SKM-1 (cell line): ENCODE data around the gene CHD3.

ENCODE experiments used
- DNase-seq: peaks from one replicate; lab custom pipeline; 2025; ENCODE audit not compliant: unreplicated experiment; lab: John Stamatoyannopoulos, UW

The CHD3 gene

DNA sequence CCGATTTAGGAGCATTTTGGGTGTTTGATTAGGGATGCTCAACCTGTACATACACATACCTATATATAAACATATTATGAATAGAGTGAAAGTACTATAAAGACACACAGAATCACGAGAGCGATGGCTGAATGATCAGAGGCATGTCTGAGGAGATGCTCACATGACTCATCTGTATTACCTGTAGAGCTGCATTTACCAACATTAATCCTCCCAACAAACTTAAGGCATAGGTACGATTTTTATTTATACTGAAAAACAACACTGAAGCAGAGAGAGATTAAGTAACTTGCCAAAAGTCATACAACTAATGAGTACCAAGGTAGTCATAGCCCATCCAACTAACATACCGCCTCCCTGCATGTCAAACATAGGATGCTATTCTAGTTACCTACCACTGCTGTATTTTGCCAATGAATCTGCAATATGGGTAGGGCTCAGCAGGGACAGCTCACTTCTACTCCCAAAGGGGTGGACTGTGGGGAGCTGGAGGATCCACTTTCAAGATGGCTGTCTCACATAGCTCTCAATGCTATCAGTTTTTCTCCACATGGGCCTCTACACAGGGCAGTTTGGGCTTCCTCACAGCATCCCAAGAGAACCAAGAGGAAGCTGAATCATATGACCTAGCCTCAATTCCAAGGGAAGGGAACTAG, 23.5 kb upstream of the CHD3 start:
- DNase-seq = no peak

DNA sequence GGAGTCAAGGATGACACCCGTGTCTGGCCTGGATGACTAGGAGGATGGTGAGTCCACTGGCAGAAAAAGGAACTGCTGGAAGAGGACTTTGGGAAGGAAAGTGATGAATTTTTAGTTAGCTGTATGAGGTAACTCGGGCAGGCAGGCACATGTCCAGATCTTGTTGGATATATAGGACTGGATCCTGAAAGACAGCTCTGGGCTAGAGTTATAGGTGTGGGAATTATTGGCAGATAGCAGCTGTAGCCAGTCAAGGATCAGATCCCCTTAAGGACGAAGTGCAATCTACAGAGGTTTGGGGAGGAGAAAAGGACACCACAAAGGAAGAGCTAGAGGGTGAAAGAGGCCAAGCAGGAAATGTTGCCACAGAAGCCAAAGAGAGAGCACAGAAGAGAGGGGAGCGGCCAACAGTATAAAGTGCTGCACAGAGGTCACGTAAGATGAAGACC, 20.7 kb upstream of the CHD3 start:
- DNase-seq = no peak

DNA sequence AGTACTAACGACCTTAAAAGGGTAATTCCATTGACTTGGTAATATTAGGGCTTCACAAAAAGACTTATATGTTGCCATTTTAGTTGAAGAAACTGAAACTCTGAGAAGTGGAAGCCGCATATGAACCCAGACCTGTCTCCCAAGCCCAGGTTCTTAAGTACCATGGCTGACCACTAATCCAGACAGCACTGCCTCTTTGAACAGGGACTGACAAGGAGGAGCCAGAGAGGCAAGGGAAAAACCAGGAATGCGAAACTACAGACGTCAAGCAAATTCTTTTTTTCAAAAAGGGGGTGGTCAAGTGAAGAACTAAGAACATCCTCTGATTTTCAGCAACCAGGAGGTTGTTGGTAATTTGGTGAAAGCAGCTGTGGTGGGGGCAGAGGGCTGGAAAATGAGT, 15.5 kb upstream of the CHD3 start:
- DNase-seq = no peak

DNA sequence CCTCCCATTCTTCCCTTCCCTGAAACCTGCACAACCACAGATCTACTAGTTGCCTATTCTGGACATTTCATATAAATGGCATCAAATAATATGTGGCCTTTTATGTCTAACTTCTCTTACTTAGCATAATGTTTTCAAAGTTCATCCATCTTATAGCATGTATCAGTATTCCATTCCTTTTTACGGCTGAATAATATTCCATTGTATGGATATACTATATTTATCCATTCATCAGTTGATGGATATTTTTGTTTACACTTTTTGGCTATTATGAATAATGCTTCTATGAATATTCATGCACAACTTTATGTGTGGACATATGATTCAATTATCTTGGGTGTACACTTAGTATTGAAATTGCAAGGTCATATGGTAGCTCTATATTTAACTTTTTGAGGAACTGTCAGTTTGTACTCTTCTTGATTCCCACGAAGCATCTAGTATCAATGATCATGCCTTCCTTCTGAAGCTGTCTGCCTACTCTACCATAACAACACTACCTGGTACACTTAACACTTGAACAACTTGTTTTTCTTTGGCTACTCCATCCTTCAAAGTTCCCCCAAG, 12.7 kb upstream of the CHD3 start:
- no peak for DNase-seq

DNA sequence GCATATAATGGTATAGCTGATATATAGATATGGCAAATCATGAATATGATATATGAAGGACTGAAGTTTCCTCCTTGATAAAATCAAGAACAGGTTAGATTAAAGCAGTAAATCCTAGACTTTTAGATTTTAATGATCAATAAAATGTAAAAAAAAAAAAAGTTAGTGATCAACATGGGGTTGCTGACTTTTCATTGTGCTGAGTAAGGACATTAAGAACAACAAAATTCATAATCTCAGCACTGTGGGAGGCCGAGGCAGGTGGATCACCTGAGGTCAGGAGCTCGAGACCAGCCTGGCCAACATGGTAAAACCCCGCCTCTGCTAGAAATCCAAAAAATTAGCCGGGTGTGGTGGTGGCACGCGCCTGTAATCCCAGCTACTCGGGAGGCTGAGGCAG, 10.4 kb upstream of the CHD3 start:
- DNase-seq = no peak

DNA sequence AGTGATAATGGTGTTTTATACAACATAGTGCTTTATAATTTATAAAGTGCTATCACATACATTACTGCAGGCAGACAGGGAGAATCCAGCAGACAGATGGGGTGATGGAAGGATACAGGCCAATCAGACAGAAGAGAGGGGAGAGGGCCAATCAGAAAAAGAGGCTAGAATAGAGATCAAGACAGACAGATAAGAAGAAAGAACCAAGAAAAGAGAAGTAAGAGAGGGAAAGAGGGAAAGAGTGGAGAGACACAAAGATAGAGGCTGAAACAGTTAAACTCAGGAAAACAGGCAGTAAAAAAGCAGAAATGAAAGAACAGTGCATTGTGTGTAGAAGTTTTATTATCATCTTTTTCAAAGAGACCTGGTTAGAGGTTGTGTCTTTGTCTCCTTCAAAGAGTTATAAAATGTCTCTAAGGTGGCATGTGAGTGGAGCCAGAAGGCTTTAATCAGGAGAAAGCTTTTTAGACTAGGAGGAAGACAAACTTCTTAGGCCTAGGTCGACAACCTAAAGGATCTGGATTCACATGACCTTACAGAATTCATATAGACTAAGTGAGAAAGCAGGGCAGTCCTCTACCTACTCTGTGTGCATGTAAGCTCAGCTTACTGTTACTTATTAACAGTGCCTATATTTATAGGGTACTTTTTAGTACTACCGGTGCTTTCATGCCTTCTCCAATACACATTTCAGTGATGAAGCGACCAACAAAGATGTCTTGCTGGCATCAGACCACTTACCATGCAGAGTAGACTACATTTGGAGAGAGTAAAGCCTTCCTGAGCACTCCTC, 8.3 kb upstream of the CHD3 start:
- no peak for DNase-seq

DNA sequence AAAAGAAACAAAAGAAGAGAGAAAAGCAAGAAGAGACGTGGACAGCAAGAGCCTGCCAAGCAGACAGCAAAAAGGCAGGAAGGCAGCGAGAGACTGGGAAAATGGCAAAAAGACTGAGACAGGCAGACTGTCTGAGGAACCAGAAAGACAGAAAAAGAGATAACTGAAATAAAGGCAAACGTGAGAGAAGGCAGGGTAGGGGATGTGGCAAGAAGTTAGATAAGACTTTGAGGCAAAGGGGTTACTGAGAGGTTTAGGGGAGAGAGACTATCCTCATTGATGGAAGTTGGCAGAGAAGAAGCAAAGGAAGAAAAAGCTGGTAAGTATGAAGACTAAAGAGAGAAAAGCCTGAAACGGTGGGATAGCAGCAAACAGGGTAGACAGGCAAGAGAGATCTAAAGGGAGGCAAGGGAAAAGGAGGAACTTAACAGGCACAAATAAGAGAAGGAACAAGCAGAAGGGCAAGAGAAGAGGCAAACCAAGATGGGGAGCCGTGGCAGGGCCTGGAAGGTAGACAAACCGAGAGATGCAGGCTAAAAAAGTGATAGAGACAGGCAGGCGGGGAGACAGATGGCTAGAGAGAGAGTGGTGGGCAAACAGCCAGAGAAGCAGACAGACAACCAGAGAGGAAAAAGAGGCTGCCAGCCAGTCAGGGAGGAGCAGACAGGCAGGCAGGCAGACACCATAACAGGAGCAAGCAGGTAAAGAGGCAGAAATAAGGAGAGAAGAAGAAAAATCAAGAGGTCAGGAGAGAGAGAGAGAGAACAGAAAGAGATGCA, 7.1 kb upstream of the CHD3 start:
- DNase-seq = no peak

DNA sequence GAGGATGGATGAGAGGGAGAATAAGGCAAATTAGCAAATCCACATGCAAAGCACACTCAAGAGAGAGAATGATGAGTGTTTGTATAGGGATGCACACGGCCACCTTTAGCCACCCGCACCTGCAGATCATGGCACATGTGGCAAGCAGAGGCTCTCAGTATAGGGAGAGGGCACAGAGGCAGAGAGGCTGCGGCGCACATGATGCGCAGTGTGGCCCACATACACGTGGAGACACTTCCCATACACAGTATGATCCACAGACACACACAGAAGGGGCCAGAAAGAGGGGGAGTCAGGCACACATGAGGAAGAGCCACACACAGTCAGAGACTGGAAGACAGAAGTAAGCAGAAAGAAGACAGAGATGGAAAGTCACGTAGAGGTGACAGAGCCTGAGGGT, 6.5 kb upstream of the CHD3 start:
- no peak for DNase-seq

DNA sequence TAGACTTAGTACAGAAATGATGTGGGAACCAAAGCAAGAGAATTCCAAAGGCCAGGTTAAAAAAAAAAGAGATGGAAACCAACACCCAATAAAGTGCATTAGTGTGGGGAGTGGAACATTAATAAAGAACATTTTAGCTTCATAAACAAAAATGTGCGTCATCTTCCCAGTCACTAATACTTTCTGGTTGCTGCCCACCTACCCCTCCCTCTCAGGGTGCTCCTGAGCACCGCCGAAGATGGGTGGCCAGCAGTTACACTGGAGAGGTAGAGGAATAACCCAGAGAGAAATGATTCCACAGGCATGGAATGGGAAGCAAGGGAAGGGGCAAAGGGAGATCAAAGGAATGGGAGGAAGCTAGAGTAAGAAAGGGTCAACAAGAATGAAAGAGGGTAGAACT, 6.0 kb upstream of the CHD3 start:
- no peak for DNase-seq

DNA sequence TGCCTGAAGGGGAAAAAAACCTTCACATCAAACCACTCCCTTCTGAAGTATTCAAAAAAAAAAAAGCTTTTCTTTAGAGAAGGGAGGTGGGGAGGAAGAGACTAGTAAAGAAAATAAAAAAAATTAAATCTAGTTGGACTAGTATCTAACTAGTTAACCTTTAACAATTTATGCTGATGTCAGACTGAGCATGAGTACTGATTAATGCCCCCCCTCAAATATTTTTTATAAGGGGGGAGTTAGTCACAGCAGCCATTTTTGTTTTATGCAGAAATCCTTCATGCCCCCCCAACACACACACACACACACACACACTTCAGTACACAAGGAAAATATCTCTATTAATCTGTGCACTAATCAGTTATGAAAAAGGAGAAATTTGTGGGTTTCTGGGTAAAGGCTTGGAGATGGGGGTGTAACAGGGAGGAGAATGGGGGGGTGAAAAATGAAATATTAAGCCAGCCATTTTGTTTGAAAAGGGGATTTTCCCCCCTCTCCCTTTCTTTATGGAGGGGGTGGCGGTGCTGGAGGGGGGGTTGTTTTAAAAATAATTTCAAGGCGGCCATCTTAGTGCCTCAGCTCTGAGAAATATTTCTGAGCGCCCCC, 4.7 kb upstream of the CHD3 start:
- no peak for DNase-seq

DNA sequence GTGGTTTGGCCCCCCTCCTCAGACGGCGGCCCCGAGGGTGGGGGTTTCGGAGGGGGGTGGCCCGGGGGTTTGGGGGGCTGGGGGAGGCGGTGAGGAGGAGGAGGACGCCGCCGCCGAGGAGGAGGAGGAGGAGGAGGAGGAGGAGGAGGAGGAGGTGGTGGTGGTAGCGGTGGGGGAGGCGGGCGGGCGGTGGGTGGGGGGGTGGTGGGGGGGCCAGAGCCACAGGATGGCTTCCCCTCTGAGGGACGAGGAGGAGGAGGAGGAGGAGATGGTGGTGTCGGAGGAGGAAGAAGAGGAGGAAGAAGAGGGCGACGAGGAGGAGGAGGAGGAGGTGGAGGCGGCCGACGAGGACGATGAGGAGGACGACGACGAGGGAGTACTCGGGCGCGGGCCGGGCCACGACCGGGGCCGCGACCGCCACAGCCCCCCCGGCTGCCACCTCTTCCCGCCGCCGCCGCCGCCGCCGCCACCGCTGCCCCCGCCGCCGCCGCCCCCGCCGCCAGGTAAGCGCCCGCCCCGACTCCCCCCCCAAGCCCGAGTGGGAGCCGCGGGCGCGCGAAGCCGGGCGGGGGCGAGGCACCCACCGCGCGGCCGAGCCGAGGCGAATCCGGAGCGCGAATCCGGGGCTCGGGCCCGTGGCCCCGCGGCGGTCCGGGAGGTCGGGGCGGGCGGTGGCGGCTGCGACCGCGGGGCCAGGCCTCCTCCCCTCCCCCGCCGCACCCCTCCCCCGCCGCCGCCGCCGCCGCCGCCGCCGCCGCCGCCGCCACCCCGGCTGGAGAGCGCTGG, 3.8 kb upstream of the CHD3 start:
- no peak for DNase-seq

DNA sequence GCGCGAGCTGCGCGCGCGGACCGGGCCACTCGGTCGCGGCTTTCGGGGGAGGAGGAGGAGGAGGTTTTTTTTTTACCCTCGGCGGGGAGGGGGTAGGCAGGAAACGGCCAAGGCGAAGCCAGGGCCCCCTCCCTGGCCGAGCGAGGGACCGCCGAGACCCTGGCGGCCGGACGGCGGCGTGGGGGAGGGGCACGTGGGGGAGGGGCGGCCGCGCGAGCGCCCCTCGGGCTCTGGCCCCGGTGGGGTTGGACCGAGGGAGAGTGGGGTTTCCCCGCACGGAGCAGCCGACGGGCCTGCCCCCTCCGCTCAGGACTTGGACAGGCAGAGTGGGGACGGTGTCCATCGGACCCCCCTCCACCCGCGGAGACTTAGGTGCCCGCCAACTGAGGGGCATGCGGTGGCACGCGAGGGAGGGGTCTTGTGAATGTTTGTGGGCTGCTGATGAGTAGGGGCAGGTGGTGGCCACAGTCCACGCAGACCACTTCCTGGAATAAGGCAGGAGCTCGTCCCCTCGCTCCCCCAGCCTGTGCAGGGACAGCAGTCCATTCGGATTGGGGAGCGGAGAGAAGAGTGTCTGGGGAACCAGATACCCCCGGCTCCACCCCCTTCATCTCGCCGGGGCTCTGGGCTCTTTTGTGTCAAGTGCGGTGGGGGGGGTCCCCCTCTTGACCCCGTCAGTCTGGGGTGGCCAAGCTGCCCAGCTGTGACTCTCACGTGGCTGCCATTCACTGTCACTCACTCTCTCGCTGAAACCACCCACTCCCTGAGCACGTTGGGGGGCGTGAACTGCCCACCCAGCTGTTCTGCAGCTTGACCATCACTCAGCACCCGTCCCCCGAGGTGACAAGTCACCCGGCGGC, 3.0 kb upstream of the CHD3 start:
- no peak for DNase-seq

DNA sequence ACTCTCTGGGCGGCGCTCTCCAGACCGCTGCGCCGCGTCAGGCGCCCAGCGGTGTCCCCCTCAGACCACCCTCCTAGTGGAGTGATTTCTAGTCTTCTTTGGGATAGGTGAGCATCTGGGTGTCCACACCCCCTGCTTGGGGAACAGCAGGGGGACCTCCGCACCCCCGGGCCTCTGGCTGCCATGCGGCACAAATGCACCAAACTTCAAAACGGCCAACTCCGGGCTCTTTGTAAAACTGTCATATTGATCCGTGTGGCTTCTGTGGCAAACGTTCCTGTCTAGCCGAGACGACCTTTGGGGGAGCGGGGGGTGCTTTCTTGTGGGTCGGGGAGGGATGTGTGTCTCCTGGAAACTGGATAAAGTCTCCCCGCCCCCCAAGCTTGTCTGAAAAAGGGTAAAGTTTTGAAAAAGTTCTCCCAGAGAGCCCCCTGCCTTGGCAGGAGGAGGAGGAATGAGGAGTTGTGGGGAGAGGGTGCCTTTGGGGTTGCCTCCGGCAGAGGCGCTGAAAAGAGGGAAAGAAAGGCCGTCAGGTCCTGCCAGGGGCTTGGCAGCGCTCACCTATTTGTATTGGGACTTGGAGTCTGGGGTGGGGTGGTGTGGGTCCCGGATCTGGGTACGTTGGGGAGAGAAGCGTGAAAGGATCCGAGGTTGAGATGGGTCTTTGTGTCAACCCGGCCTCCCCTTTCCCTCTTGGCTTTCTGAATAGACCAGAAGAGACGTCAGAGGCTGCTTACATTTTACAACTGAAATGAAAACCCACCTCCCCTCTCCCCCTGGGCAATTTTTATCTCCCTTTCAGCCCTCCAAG, 2.2 kb upstream of the CHD3 start:
- DNase-seq = no peak

DNA sequence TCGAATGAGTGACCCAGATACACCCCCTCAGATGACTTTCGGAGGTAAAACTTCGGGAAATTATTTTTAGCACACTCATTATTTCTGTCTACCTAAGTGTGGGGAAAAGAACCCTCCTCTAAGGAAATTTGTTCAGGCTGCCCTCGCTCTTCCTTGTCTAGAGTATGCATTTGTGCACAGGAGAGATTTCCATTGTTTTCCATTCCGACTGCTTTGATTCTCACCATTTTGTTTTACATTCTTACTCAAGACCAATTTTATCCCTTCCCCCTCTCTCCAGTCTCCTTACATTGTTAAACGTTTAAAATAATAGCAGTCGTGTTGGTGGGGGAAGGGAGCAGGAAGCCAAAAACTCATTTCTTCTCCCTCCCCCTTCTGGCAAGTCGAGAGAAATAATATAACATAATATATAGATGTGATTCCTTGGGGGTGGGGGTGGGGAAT, 1.5 kb upstream of the CHD3 start:
- no peak for DNase-seq

DNA sequence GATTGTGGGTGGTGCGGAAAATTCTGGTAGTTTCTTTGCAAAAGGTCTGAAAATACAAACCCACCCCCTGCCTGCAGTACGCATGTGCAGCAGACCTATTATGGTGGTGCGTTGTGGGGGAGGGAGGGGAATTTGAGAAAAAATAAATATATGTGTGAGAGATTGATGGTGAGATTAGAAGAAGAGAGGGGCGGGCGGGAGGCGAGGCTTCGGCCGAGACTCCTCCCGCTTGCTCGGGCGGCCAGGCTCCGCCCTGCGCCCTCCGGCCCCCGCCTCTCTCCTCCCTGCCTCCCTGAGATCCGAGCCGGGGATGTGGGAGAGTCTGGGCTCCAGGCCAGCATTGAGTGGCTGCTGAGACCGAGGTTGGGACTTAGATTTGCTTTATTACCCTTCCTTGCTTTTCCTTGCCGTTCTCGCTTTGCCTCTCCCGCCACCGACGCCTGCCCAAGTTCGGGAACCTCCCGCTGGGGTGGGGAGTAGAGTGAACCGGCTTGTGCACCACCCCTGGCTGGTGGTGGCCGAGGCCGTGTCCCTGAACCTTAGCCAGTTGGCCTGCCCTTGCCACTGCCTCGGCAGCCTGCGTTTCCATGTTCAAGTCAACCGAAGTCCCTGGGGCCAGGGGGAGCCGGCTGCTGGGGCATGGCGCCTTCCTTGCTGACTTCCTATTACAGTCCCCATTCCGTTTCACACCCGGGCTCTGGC, 956 bp upstream of the CHD3 start:
- DNase-seq = no peak

DNA sequence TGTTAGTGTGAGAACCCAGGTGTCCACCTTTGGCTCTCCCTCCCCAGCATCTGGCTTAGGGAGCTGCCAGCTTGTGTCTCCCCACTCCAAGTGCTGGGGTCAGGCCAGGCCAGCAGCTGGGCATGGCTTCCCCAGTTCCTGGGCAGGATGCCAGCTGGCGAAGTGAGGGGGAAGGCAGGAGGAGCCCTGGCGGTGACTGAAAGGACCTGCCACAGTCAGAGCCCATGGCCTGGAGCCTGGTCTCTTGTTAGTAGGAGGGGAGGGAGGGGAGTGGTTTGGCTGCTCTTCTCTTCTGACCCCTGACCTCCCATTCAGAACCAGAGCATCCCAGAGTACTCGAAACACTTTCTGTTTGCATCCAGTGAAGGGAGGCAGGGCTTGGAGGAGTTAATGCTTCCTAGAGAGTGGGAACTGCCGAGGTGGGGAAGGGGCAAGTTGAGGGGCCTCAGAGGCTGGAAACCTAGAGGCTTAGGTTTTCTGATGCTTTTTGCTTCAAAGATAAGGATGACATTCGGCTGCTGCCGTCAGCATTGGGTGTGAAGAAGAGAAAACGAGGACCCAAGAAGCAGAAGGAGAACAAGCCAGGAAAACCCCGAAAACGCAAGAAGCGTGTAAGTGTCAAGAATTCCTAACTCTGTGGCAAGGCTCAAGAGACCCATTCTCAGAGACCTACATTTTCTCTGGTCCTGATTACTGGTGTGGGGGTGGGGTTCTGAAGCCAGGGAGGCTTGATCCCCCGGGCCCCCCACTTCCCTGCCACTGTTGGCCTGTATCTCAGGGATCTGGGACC, 772 bp downstream of the CHD3 start:
- no peak for DNase-seq

DNA sequence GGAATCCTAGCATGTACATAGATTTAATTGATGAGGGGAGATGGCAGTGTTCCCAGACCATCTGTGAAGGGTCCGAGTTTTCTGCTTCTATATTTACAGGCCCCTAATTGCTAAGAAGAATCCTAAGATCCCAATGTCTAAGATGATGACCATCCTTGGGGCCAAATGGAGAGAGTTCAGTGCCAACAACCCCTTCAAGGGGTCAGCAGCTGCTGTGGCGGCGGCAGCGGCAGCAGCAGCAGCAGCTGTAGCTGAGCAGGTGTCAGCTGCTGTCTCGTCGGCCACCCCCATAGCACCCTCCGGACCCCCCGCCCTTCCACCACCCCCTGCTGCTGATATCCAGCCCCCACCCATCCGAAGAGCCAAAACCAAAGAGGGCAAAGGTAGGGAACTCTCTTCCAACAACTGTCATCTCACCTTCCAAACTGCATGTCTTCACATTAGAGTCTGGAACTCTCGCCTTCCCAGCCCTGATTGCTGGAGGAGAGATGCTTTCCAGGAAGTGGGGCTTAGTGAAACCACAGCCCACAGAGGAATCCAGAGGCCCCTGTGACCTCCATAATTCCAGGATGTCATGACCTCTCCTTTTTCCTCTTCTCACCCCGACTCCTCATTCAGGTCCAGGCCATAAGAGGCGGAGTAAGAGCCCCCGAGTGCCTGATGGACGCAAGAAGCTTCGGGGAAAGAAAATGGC, 4.7 kb downstream of the CHD3 start:
- no peak for DNase-seq
